RWPE1 (cell line): ENCODE results near the gene TYR.
"Not testable (repeated sequence)": the region's sequence is repeated elsewhere in the genome, so short reads cannot be mapped to it uniquely, and the experiment has no call there.

Experiments
- CTCF ChIA-PET: fragments of 350-600 bp; sonication (Branson Sonifier 250); formaldehyde crosslinking; extraction: SDS; loops from one replicate; lab custom pipeline; 2021; lab: Yijun Ruan, JAX
- POLR2A ChIA-PET: fragments of 400-600 bp; formaldehyde crosslinking; extraction: SDS; loops from one replicate; lab custom pipeline; 2020; ENCODE audit warnings: antibody characterized with exemption; ENCODE audit not compliant: low non-redundant PET; lab: Yijun Ruan, JAX
- DNase-seq: peaks from one replicate; pipeline ENCODE4 v3.0.0; 2012; ENCODE audit warnings: low spot score
- H3K27ac ChIP-seq: fragments of 450-650 bp; 2 replicates; pipeline ENCODE4 v1.5.1; 2017
- CTCF ChIP-seq: fragments of 450-650 bp; conservative IDR thresholded peaks from 2 replicates; pipeline ENCODE4 v1.5.1; 2017; ENCODE audit warnings: low read depth, mild to moderate bottlenecking

Gene TYR

GRCh38 chr11:89249196-89249595 lies 71.5 kb downstream of the TYR start:
- ChIA-PET CTCF (interaction anchor here (0.6 kb wide), 1 partner anchor 968 kb away, joined by 3 read pairs; no protein-coding TSS in a partner anchor), POLR2A (no interaction called here)
- TF ChIP-seq CTCF: no peak
- no peak for DNase-seq
- H3K27ac ChIP-seq: no peak overlapping the region

GRCh38 chr11:89261483-89261882 lies 83.8 kb downstream of the TYR start:
- DNase-seq, POLR2A ChIA-PET, CTCF ChIA-PET: not testable (repeated sequence)

GRCh38 chr11:89267660-89268302 lies 90.1 kb downstream of the TYR start:
- no peak for DNase-seq
- POLR2A ChIA-PET: no interaction called here
- CTCF ChIA-PET: no interaction called here
- no peak overlapping the region for H3K27ac ChIP-seq
- TF ChIP-seq CTCF: no peak

More at GRCh38 chr11:89261483-89261882, 83.8 kb downstream of the TYR start:
- H3K27ac ChIP-seq: not testable (repeated sequence)

GRCh38 chr11:89272540-89273088 lies 94.9 kb downstream of the TYR start:
- POLR2A ChIA-PET, DNase-seq, H3K27ac ChIP-seq, CTCF ChIA-PET: not testable (repeated sequence)

- POLR2A ChIA-PET, DNase-seq, H3K27ac ChIP-seq: not testable (repeated sequence)
- CTCF ChIA-PET: interaction anchor here (0.6 kb wide), 1 partner anchor 391 kb away, joined by 4 read pairs; no protein-coding TSS in a partner anchor
Measured at GRCh38 chr11:89273220-89273619, 95.5 kb downstream of the TYR start.

- H3K27ac ChIP-seq: no peak overlapping the region
- DNase-seq: no peak
- no peak for TF ChIP-seq CTCF
- CTCF ChIA-PET: no interaction called here
- POLR2A ChIA-PET: no interaction called here
Measured at GRCh38 chr11:89275966-89276365, 98.3 kb downstream of the TYR start.

GRCh38 chr11:89279176-89279575 lies 101.5 kb downstream of the TYR start:
- no peak for DNase-seq
- TF ChIP-seq CTCF: no peak
- no peak overlapping the region for H3K27ac ChIP-seq
- POLR2A ChIA-PET: no interaction called here
- CTCF ChIA-PET: no interaction called here

- CTCF ChIA-PET, H3K27ac ChIP-seq, POLR2A ChIA-PET, DNase-seq: not testable (repeated sequence)
Measured at GRCh38 chr11:89281032-89281677, 103.5 kb downstream of the TYR start.

GRCh38 chr11:89286601-89287000 lies 108.9 kb downstream of the TYR start:
- H3K27ac ChIP-seq, CTCF ChIA-PET, POLR2A ChIA-PET, DNase-seq: not testable (repeated sequence)

- CTCF ChIA-PET, POLR2A ChIA-PET, DNase-seq, H3K27ac ChIP-seq: not testable (repeated sequence)
Measured at GRCh38 chr11:89288004-89288403, 110.3 kb downstream of the TYR start.
